ENCODE data around the gene TUBG2. TPM values are rescaled to one million over a fixed set of nuclear protein-coding genes. Genes with fewer than 3 reads are reported as not detected.

Gene TUBG2
- total RNA-seq, 1 experiment from 2014 or later = 20.4 TPM

DNA sequence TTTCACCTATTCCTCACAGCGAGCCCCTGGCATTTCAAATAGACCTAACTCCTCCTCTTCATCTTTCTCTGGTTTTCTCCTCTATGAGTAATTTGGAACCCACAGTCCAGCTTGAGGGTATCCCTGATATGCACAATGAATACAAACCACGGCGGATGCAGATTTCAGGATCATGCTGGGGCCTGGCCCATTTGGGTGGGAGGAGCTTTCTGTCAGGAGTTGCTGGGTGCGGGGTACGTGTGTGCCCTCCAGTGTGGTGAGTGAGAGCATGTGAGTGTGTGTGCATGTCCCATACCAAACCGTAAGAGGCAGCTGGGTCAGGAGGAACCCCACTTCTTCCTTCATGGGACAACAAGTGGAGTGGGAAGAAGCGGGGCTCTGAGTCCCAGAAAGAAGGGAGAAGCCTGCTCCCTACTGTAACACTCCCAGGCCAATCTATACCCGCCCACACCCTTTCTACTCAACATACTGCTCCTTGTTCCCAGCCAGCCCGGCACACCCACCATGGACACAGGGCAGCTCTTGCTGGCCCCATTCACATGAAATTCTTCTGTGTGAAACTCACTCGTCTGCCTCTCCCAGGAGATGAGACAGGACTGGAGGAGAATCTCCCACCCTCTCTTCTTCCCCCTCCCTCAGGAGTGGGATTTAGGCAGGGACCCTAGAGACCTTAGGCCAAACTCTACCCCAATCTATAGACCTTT is 41.7 kb downstream of the TUBG2 start:
- no CpG with 5 or more reads among the region's 10 CpGs for WGBS (ENCODE audit: extremely low coverage, insufficient read length, low lambda C conversion rate)
- Histone ChIP-seq H2BK12ac (ENCODE audit: insufficient read length, low read depth, low read length) (no peak overlapping the region), H3K14ac (ENCODE audit: insufficient read depth, low read length) (no peak overlapping the region), H3T11ph (ENCODE audit: low read length) (no peak overlapping the region), H4K8ac (replicated peaks; ENCODE audit: insufficient read length, low read depth, low read length) (no peak overlapping the region), H4K5ac (ENCODE audit: insufficient read length, low read depth, low read length) (no peak overlapping the region), H3K4me1 (ENCODE audit: insufficient read depth, low read length) (no peaks in the 10 kb centered on the region), H2BK120ac (ENCODE audit: low read depth, low read length, poor library complexity, severe bottlenecking) (no peak overlapping the region), H4K20me1 (ENCODE audit: control insufficient read depth, insufficient read depth, insufficient read length) (no peaks in the 10 kb centered on the region), H3K56ac (ENCODE audit: insufficient read length, low read depth, low read length) (no peak overlapping the region), H3K79me1 (ENCODE audit: insufficient read depth, low read depth, low read length, poor library complexity, severe bottlenecking) (no peaks in the 10 kb centered on the region), H4K91ac (ENCODE audit: insufficient read length, low read depth, low read length) (no peak overlapping the region), H3K79me2 (ENCODE audit: insufficient read depth, low read length) (no peaks in the 10 kb centered on the region), H3K4ac (ENCODE audit: low read depth, low read length) (no peak overlapping the region), H2AK5ac (ENCODE audit: insufficient read length, low read length) (no peak overlapping the region), H3K27me3 (ENCODE audit: insufficient read depth, low read length) (no peaks in the 10 kb centered on the region), H3K18ac (ENCODE audit: insufficient read length, low read depth, low read length) (no peak overlapping the region), H2BK20ac (ENCODE audit: low read depth, low read length, poor library complexity, severe bottlenecking) (no peak overlapping the region), H2AFZ (ENCODE audit: low read length) (no peak overlapping the region), H3K27ac (ENCODE audit: insufficient read length, low read depth, low read length) (no peak overlapping the region), H2BK5ac (ENCODE audit: insufficient read length, low read length) (no peak overlapping the region), H3K4me2 (ENCODE audit: insufficient read depth, insufficient read length, low read length) (no peak overlapping the region), H3K23ac (ENCODE audit: insufficient read length, low read depth, low read length) (no peak overlapping the region), H2BK15ac (ENCODE audit: low read depth, low read length) (no peak overlapping the region), H3K9ac (ENCODE audit: extremely low read depth, insufficient read length, low read length) (no peak overlapping the region), H3K23me2 (ENCODE audit: insufficient read length, low read depth, low read length, poor library complexity, severe bottlenecking) (no peaks in the 10 kb centered on the region), H3K9me3 (ENCODE audit: control insufficient read depth, low read depth, low read length) (no peaks in the 10 kb centered on the region)
- no peaks in the 10 kb centered on the region for H3K9me3 Mint-ChIP-seq
- no peaks in the 10 kb centered on the region for H3K27me3 Mint-ChIP-seq (ENCODE audit: low read depth)
- no peak overlapping the region for H3K4me3 Mint-ChIP-seq
- peaks cover 8 to 25% of the 10 kb centered on the region in 2 experiments for H3K4me1 Mint-ChIP-seq
- TF ChIP-seq, protein P1, sequence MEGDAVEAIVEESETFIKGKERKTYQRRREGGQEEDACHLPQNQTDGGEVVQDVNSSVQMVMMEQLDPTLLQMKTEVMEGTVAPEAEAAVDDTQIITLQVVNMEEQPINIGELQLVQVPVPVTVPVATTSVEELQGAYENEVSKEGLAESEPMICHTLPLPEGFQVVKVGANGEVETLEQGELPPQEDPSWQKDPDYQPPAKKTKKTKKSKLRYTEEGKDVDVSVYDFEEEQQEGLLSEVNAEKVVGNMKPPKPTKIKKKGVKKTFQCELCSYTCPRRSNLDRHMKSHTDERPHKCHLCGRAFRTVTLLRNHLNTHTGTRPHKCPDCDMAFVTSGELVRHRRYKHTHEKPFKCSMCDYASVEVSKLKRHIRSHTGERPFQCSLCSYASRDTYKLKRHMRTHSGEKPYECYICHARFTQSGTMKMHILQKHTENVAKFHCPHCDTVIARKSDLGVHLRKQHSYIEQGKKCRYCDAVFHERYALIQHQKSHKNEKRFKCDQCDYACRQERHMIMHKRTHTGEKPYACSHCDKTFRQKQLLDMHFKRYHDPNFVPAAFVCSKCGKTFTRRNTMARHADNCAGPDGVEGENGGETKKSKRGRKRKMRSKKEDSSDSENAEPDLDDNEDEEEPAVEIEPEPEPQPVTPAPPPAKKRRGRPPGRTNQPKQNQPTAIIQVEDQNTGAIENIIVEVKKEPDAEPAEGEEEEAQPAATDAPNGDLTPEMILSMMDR (conservative IDR thresholded peaks at IDR 0.05) = no peak
- peak overlapping the region in 1 of 3 experiments; percentile 8; a peak in 3 of 7 replicates for H3K27ac Mint-ChIP-seq
- H3K36me3 Mint-ChIP-seq (ENCODE audit: insufficient read depth in 1 of 3, low read depth in 3 of 3) = peaks cover 14 to 53% (median 36%) of the 10 kb centered on the region in 3 experiments; a peak in 6 of 7 replicates
- DNase-seq = no peak

All from H9 (cell line).